ENCODE results near the gene MBTD1. TPM values are rescaled to one million over a fixed set of nuclear protein-coding genes. Genes with fewer than 3 reads are reported as not detected.

The MBTD1 gene
- total RNA-seq, 1 donor from 2014 or later: 7.8 TPM

- DNase-seq (ENCODE audit: low read depth): no peak
- no peaks in the 10 kb centered on the region for H3K27me3 ChIP-seq (ENCODE audit: control insufficient read depth, insufficient read depth, low read length)
- H3K36me3 ChIP-seq (ENCODE audit: control insufficient read depth, insufficient read depth, low read length): no peaks in the 10 kb centered on the region
- no peak for TF ChIP-seq CTCF (IDR thresholded peaks at IDR 0.05; ENCODE audit: insufficient read depth, low read length, poor library complexity, severe bottlenecking)
- H3K4me3 ChIP-seq (ENCODE audit: low read depth, low read length): no peak overlapping the region
These were observed 56.0 kb downstream of the MBTD1 start for GRCh38 chr17:51203838-51204237.

- peaks cover 2% of the 10 kb centered on the region for H3K36me3 ChIP-seq (ENCODE audit: control insufficient read depth, insufficient read depth, low read length)
- H3K4me3 ChIP-seq (ENCODE audit: low read depth, low read length): no peak overlapping the region
- DNase-seq (ENCODE audit: low read depth): no peak
- H3K27me3 ChIP-seq (ENCODE audit: control insufficient read depth, insufficient read depth, low read length): no peaks in the 10 kb centered on the region
- TF ChIP-seq CTCF (IDR thresholded peaks at IDR 0.05; ENCODE audit: insufficient read depth, low read length, poor library complexity, severe bottlenecking): no peak
These were observed 59.0 kb downstream of the MBTD1 start for GRCh38 chr17:51200846-51201245.

- Histone ChIP-seq H3K4me3 (ENCODE audit: low read depth, low read length) (no peak overlapping the region), H3K36me3 (ENCODE audit: control insufficient read depth, insufficient read depth, low read length) (peaks cover 2% of the 10 kb centered on the region), H3K27me3 (ENCODE audit: control insufficient read depth, insufficient read depth, low read length) (no peaks in the 10 kb centered on the region)
- DNase-seq (ENCODE audit: low read depth): no peak
- no peak for TF ChIP-seq CTCF (IDR thresholded peaks at IDR 0.05; ENCODE audit: insufficient read depth, low read length, poor library complexity, severe bottlenecking)
These were observed 59.6 kb downstream of the MBTD1 start for GRCh38 chr17:51200295-51200694.

GRCh38 chr17:51197754-51198153 is 62.1 kb downstream of the MBTD1 start:
- Histone ChIP-seq H3K36me3 (ENCODE audit: control insufficient read depth, insufficient read depth, low read length) (peaks cover 2% of the 10 kb centered on the region), H3K4me3 (ENCODE audit: low read depth, low read length) (no peak overlapping the region), H3K27me3 (ENCODE audit: control insufficient read depth, insufficient read depth, low read length) (no peaks in the 10 kb centered on the region)
- TF ChIP-seq CTCF (IDR thresholded peaks at IDR 0.05; ENCODE audit: insufficient read depth, low read length, poor library complexity, severe bottlenecking): no peak
- DNase-seq (ENCODE audit: low read depth): no peak

GRCh38 chr17:51191895-51192294 is 68.0 kb downstream of the MBTD1 start:
- Histone ChIP-seq H3K36me3 (ENCODE audit: control insufficient read depth, insufficient read depth, low read length) (no peaks in the 10 kb centered on the region), H3K4me3 (ENCODE audit: low read depth, low read length) (no peak overlapping the region), H3K27me3 (ENCODE audit: control insufficient read depth, insufficient read depth, low read length) (no peaks in the 10 kb centered on the region)
- TF ChIP-seq CTCF (IDR thresholded peaks at IDR 0.05; ENCODE audit: insufficient read depth, low read length, poor library complexity, severe bottlenecking): no peak
- no peak for DNase-seq (ENCODE audit: low read depth)

GRCh38 chr17:51189628-51190027 is 70.2 kb downstream of the MBTD1 start:
- Histone ChIP-seq H3K4me3 (ENCODE audit: low read depth, low read length) (no peak overlapping the region), H3K27me3 (ENCODE audit: control insufficient read depth, insufficient read depth, low read length) (no peaks in the 10 kb centered on the region), H3K36me3 (ENCODE audit: control insufficient read depth, insufficient read depth, low read length) (no peaks in the 10 kb centered on the region)
- no peak for DNase-seq (ENCODE audit: low read depth)
- TF ChIP-seq CTCF (IDR thresholded peaks at IDR 0.05; ENCODE audit: insufficient read depth, low read length, poor library complexity, severe bottlenecking): no peak
